CD4-positive, alpha-beta memory T cell (primary cell): Measurements from ENCODE around the gene NDUFB10. TPM values are rescaled to one million over a fixed set of nuclear protein-coding genes. Genes with fewer than 3 reads are reported as not detected.

Experiments
- CTCF ChIA-PET: fragments of 350-600 bp; sonication (Branson Sonifier 250); formaldehyde crosslinking; loops from one replicate; lab custom pipeline; 2021; ENCODE audit warnings: inconsistent platforms; ENCODE audit not compliant: partially characterized antibody; lab: Charles Lee
- POLR2A ChIA-PET: fragments of 350-600 bp; sonication (Branson Sonifier 250); formaldehyde crosslinking; loops from one replicate; lab custom pipeline; 2021; ENCODE audit not compliant: partially characterized antibody; lab: Charles Lee
- DNase-seq, 5 donors: peaks; one replicate each; pipeline versions ENCODE4 v3.0.0 to v3.0.0-alpha.2; 2020 to 2022; ENCODE audit warnings: mixed read lengths in 1 of 5
- H3K27ac ChIP-seq: one replicate; pipeline ENCODE4 v1.7.0; 2013; ENCODE audit warnings: low read depth, low read length
- H3K27me3 ChIP-seq: 2 replicates; pipeline ENCODE4 v1.7.0; 2013; ENCODE audit warnings: mild to moderate bottlenecking, low read length, moderate library complexity; ENCODE audit not compliant: insufficient read depth
- H3K36me3 ChIP-seq: 2 replicates; pipeline ENCODE4 v1.7.0; 2013; ENCODE audit warnings: mild to moderate bottlenecking, low read length, moderate library complexity; ENCODE audit not compliant: insufficient read depth
- H3K4me1 ChIP-seq: 2 replicates; pipeline ENCODE4 v1.7.0; 2013; ENCODE audit warnings: mild to moderate bottlenecking, low read length, moderate library complexity; ENCODE audit not compliant: insufficient read depth
- H3K4me3 ChIP-seq, 2 donors: one replicate each; pipeline ENCODE4 v1.7.0; 2013; ENCODE audit warnings: low read length in 2 of 2, mild to moderate bottlenecking in 1 of 2
- H3K9me3 ChIP-seq, 2 donors: one replicate each; pipeline ENCODE4 v1.7.0; 2013; ENCODE audit warnings: low read length in 2 of 2, control low read depth in 1 of 2; ENCODE audit not compliant: control insufficient read depth in 1 of 2
- H3K27ac Mint-ChIP-seq, 7 donors: one replicate each; pipeline ENCODE4 v1.8.0; 2020 to 2021; ENCODE audit warnings: mixed read lengths in 7 of 7, mild to moderate bottlenecking in 6 of 7, inconsistent platforms in 3 of 7, moderate library complexity in 3 of 7
- H3K27me3 Mint-ChIP-seq, 2 donors: one replicate each; pipeline ENCODE4 v1.8.0; 2020 to 2021; ENCODE audit warnings: mixed read lengths in 2 of 2
- H3K36me3 Mint-ChIP-seq, 2 donors: one replicate each; pipeline ENCODE4 v1.8.0; 2020 to 2021; ENCODE audit warnings: mixed read lengths in 2 of 2, inconsistent platforms in 1 of 2, mild to moderate bottlenecking in 1 of 2
- H3K4me1 Mint-ChIP-seq, 4 donors: one replicate each; pipeline ENCODE4 v1.8.0; 2020 to 2021; ENCODE audit warnings: mixed read lengths in 4 of 4, mild to moderate bottlenecking in 1 of 4
- H3K4me3 Mint-ChIP-seq, 8 donors: one replicate each; pipeline ENCODE4 v1.8.0; 2020 to 2021; ENCODE audit warnings: mixed read lengths in 8 of 8, mild to moderate bottlenecking in 7 of 8, moderate library complexity in 6 of 8, inconsistent platforms in 3 of 8
- H3K9me3 Mint-ChIP-seq, 8 donors: one replicate each; pipeline ENCODE4 v1.8.0; 2020 to 2021; ENCODE audit warnings: mixed read lengths in 8 of 8, mild to moderate bottlenecking in 5 of 8, inconsistent platforms in 3 of 8, moderate library complexity in 1 of 8
- intact Hi-C: fragments of 100-400 bp; cut with micrococcal nuclease; formaldehyde crosslinking; loops from one replicate; pipeline ENCODE4 v1.15.1; 2023
- polyA plus RNA-seq, 2 donors: library from polyadenylated mRNA; unstranded; fragments of 300-500 nt; fragmentation: Illumina TruSeq; gene quantifications; one replicate each; pipeline ENCODE4 v1.2.3, GENCODE V29; 2021
- total RNA-seq, 2 experiments: library from RNA; stranded (reverse); gene quantifications; one replicate each; pipeline ENCODE4 v1.2.3, GENCODE V29; 2021

The NDUFB10 gene
- total and polyA plus RNA-seq, 4 experiments from 2014 or later = 76.5 to 223 (median 146) TPM

DNA sequence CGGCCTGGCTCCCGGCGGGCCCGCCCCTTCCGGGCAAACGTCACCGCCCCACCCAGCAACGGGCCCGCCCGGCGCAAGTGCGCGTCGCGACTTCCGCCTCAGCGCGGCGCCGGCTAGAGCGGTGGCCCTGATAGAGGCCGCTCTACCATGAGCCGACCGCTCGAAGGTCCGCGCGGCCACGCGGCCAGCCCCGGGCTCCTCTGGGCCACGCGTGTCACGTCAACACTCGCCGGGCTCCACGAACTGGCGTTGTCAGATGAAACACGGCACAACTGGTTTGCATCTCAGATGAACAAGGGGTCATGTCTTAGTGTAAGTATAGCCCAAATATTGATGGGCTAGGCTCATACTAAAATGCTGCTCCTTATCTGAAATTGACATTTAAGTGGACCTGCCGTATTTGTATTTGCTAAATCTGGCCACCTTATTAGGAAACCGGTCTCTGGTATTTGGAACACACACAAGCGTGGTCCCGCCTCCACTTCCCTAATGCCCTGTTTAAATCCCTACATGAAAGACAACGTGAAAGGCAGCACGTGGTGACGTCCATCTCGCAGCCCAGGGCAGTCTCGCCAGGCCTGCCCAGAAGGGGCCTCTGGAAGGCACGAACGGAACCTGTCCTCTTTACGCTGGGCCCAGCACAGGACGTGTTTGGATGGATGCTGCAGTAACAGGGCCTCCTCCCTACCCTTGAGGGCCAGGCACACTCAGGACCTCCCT lies 50.6 kb downstream of the NDUFB10 start, which contains the start of gene ZNF598:
ZNF598 (minus strand) TSS at position 31 of the 720 bp plus-strand sequence.
- peaks cover 0 to 6% of the 10 kb centered on the region in 2 donors for H3K36me3 Mint-ChIP-seq
- H3K27ac ChIP-seq = peak within 1 kb of the TSS; percentile 93
- ChIA-PET POLR2A (interaction anchor here (1.0 to 3.0 kb wide), 7 partner anchors 18 to 145 kb away, joined by 3 to 29 read pairs (median 5); partner anchors contain the start of genes MSRB1, PKD1, RPS2 and SYNGR3), CTCF (no interaction called here)
- peak within 1 kb of the TSS; percentile 92 to 98 (median 98) for H3K27ac Mint-ChIP-seq
- peak within 1 kb of the TSS; percentile 88 to 95 (median 92) for H3K4me3 Mint-ChIP-seq
- H3K4me3 ChIP-seq = peak within 1 kb of the TSS; percentile 62 to 91
- H3K9me3 Mint-ChIP-seq = no peaks in the 10 kb centered on the region
- H3K9me3 ChIP-seq = no peaks in the 10 kb centered on the region
- H3K27me3 Mint-ChIP-seq = no peaks in the 10 kb centered on the region
- peak; percentile 76 to 82 (median 80) for DNase-seq
- H3K36me3 ChIP-seq = no peaks in the 10 kb centered on the region
- H3K4me1 ChIP-seq = peaks cover 39% of the 10 kb centered on the region
- H3K4me1 Mint-ChIP-seq = peaks cover 23 to 44% (median 33%) of the 10 kb centered on the region in 4 donors
- no peaks in the 10 kb centered on the region for H3K27me3 ChIP-seq
- intact Hi-C loops = loop anchor here (1.0 to 5.0 kb wide), 2 partner anchors 18 to 37 kb away; partner anchors contain the start of genes NTHL1 and TSC2

Other genes with a start within 250 kb of the NDUFB10 start
- 10 to 100 TPM; 84.2 to 88.6 TPM for gene NME3, start 188.0 kb upstream of the NDUFB10 start, total RNA-seq
- gene NME3, start 188.0 kb upstream of the NDUFB10 start, polyA plus RNA-seq = 10 to 100 TPM; 64.1 to 70.4 TPM
- gene EME2, start 186.7 kb upstream of the NDUFB10 start, total RNA-seq = 10 to 100 TPM; 32.9 to 33.1 TPM
- gene EME2, start 186.7 kb upstream of the NDUFB10 start, polyA plus RNA-seq = 1 to 10 TPM in 1 of 2 donors, under 1 TPM in 1; 0.30 to 1.5 TPM
- gene MRPS34, start 186.4 kb upstream of the NDUFB10 start, total RNA-seq = 10 to 100 TPM; 57.6 to 67.3 TPM
- 100 to 1,000 TPM; 138 to 151 TPM for gene MRPS34, start 186.4 kb upstream of the NDUFB10 start, polyA plus RNA-seq
- gene SPSB3, start 177.0 kb upstream of the NDUFB10 start, total RNA-seq = 100 to 1,000 TPM; 133 to 144 TPM
- gene SPSB3, start 177.0 kb upstream of the NDUFB10 start, polyA plus RNA-seq = 10 to 100 TPM; 56.6 to 72.9 TPM
- 10 to 100 TPM; 55.9 to 59.4 TPM for gene NUBP2, start 176.6 kb upstream of the NDUFB10 start, total RNA-seq
- gene NUBP2, start 176.6 kb upstream of the NDUFB10 start, polyA plus RNA-seq = 10 to 100 TPM; 77.6 to 98.9 TPM
- under 1 TPM; 0.29 to 0.36 TPM for gene IGFALS, start 165.8 kb upstream of the NDUFB10 start, total RNA-seq
- gene IGFALS, start 165.8 kb upstream of the NDUFB10 start, polyA plus RNA-seq = not detected
- 10 to 100 TPM; 73.7 to 77.8 TPM for gene HAGH, start 132.7 kb upstream of the NDUFB10 start, total RNA-seq
- 10 to 100 TPM; 54.3 to 63.2 TPM for gene HAGH, start 132.7 kb upstream of the NDUFB10 start, polyA plus RNA-seq
- gene FAHD1, start 132.3 kb upstream of the NDUFB10 start, total RNA-seq = 1 to 10 TPM; 7.8 to 9.6 TPM
- 10 to 100 TPM; 22.3 to 23.2 TPM for gene FAHD1, start 132.3 kb upstream of the NDUFB10 start, polyA plus RNA-seq
- gene MEIOB, start 87.4 kb upstream of the NDUFB10 start, total RNA-seq = not detected
- not detected for gene MEIOB, start 87.4 kb upstream of the NDUFB10 start, polyA plus RNA-seq
- gene HS3ST6, start 41.1 kb upstream of the NDUFB10 start, total RNA-seq = not detected
- gene HS3ST6, start 41.1 kb upstream of the NDUFB10 start, polyA plus RNA-seq = not detected
- gene MSRB1, start 16.3 kb upstream of the NDUFB10 start, total RNA-seq = 10 to 100 TPM in 1 of 2 experiments, 1 to 10 TPM in 1; 9.3 to 10.6 TPM
- 10 to 100 TPM; 20.4 to 30.5 TPM for gene MSRB1, start 16.3 kb upstream of the NDUFB10 start, polyA plus RNA-seq
- gene RPL3L, start 4.8 kb upstream of the NDUFB10 start, total RNA-seq = not detected
- not detected for gene RPL3L, start 4.8 kb upstream of the NDUFB10 start, polyA plus RNA-seq
- gene RPS2, start 5.3 kb downstream of the NDUFB10 start, total RNA-seq = 1,000 to 10,000 TPM; 2,828 to 2,894 TPM
- 1,000 to 10,000 TPM; 6,382 to 6,826 TPM for gene RPS2, start 5.3 kb downstream of the NDUFB10 start, polyA plus RNA-seq
- not detected for gene RNF151, start 7.3 kb downstream of the NDUFB10 start, total RNA-seq
- gene RNF151, start 7.3 kb downstream of the NDUFB10 start, polyA plus RNA-seq = not detected
- 10 to 100 TPM; 33.2 to 35.0 TPM for gene TBL3, start 12.5 kb downstream of the NDUFB10 start, total RNA-seq
- gene TBL3, start 12.5 kb downstream of the NDUFB10 start, polyA plus RNA-seq = 10 to 100 TPM; 44.1 to 47.6 TPM
- gene NOXO1, start 21.9 kb downstream of the NDUFB10 start, total RNA-seq = under 1 TPM; 0.47 to 0.84 TPM
- gene NOXO1, start 21.9 kb downstream of the NDUFB10 start, polyA plus RNA-seq = under 1 TPM; 0.50 to 0.54 TPM
- 10 to 100 TPM; 19.6 to 22.6 TPM for gene GFER, start 24.7 kb downstream of the NDUFB10 start, total RNA-seq
- gene GFER, start 24.7 kb downstream of the NDUFB10 start, polyA plus RNA-seq = 10 to 100 TPM; 32.2 to 35.7 TPM
- 1 to 10 TPM; 1.6 TPM for gene SYNGR3, start 30.4 kb downstream of the NDUFB10 start, total RNA-seq
- 1 to 10 TPM in 1 of 2 donors, under 1 TPM in 1; 0.50 to 2.2 TPM for gene SYNGR3, start 30.4 kb downstream of the NDUFB10 start, polyA plus RNA-seq
- gene ZNF598, start 50.3 kb downstream of the NDUFB10 start, total RNA-seq = 10 to 100 TPM; 48.5 to 49.8 TPM
- 10 to 100 TPM in 1 of 2 donors, 1 to 10 TPM in 1; 3.1 to 10.0 TPM for gene ZNF598, start 50.3 kb downstream of the NDUFB10 start, polyA plus RNA-seq
- not detected for gene NPW, start 60.2 kb downstream of the NDUFB10 start, total RNA-seq
- gene NPW, start 60.2 kb downstream of the NDUFB10 start, polyA plus RNA-seq = not detected
- 1 to 10 TPM; 1.7 to 2.1 TPM for gene NHERF2, start 67.4 kb downstream of the NDUFB10 start, total RNA-seq
- gene NHERF2, start 67.4 kb downstream of the NDUFB10 start, polyA plus RNA-seq = under 1 TPM; 0.16 to 0.40 TPM
- gene NTHL1, start 88.3 kb downstream of the NDUFB10 start, total RNA-seq = 10 to 100 TPM in 1 of 2 experiments, 1 to 10 TPM in 1; 9.3 to 12.0 TPM
- gene NTHL1, start 88.3 kb downstream of the NDUFB10 start, polyA plus RNA-seq = 10 to 100 TPM; 13.5 to 20.1 TPM
- 100 to 1,000 TPM; 157 to 177 TPM for gene TSC2, start 88.4 kb downstream of the NDUFB10 start, total RNA-seq
- gene TSC2, start 88.4 kb downstream of the NDUFB10 start, polyA plus RNA-seq = 10 to 100 TPM; 20.7 to 50.8 TPM
- gene PKD1, start 176.4 kb downstream of the NDUFB10 start, total RNA-seq = 100 to 1,000 TPM; 125 to 126 TPM
- gene PKD1, start 176.4 kb downstream of the NDUFB10 start, polyA plus RNA-seq = 10 to 100 TPM in 1 of 2 donors, 1 to 10 TPM in 1; 2.3 to 11.7 TPM
- gene RAB26, start 189.1 kb downstream of the NDUFB10 start, total RNA-seq = under 1 TPM in 1 of 2 experiments, not detected in 1; 0.44 TPM
- under 1 TPM; 0.52 to 0.77 TPM for gene RAB26, start 189.1 kb downstream of the NDUFB10 start, polyA plus RNA-seq
- 10 to 100 TPM; 40.9 to 41.9 TPM for gene TRAF7, start 196.2 kb downstream of the NDUFB10 start, total RNA-seq
- 1 to 10 TPM; 1.9 to 8.9 TPM for gene TRAF7, start 196.2 kb downstream of the NDUFB10 start, polyA plus RNA-seq
- gene CASKIN1, start 237.1 kb downstream of the NDUFB10 start, total RNA-seq = not detected
- gene CASKIN1, start 237.1 kb downstream of the NDUFB10 start, polyA plus RNA-seq = not detected
- 10 to 100 TPM; 28.1 to 31.1 TPM for gene MLST8, start 245.9 kb downstream of the NDUFB10 start, total RNA-seq
- gene MLST8, start 245.9 kb downstream of the NDUFB10 start, polyA plus RNA-seq = 10 to 100 TPM; 27.4 to 34.7 TPM